AG04450 (cell line): Measurements from ENCODE around the gene SRRM4. TPM values are rescaled to one million over a fixed set of nuclear protein-coding genes. Genes with fewer than 3 reads are reported as not detected.

Experiments
- CTCF ChIA-PET: fragments of 300-600, 350-600 bp; formaldehyde crosslinking; extraction: SDS; loops from one replicate; lab custom pipeline; 2022; ENCODE audit warnings: antibody characterized with exemption, inconsistent platforms; lab: Charles Lee
- POLR2A ChIA-PET: fragments of 350-600 bp; formaldehyde crosslinking; extraction: SDS; loops from one replicate; lab custom pipeline; 2021; ENCODE audit warnings: antibody characterized with exemption, inconsistent platforms; lab: Yijun Ruan, JAX
- DNase-seq: peaks from one replicate; pipeline ENCODE4 v3.0.0-alpha.2; 2011; ENCODE audit warnings: low read depth, low spot score
- H3K27ac ChIP-seq: one replicate; pipeline ENCODE4 v1.5.1; 2012; ENCODE audit warnings: low read depth, low read length, control low read depth
- H3K27me3 ChIP-seq: one replicate; pipeline ENCODE4 v1.6.0; 2012; ENCODE audit warnings: low read length; ENCODE audit not compliant: control insufficient read depth, insufficient read depth
- H3K4me3 ChIP-seq: 2 replicates; pipeline ENCODE4 v1.5.1; 2011; ENCODE audit warnings: mild to moderate bottlenecking, low read depth, low read length, control low read depth
- H3K9me3 ChIP-seq: 2 replicates; pipeline ENCODE4 v1.5.1; 2012; ENCODE audit warnings: low read length; ENCODE audit not compliant: control insufficient read depth, insufficient read depth
- CTCF ChIP-seq: IDR thresholded peaks from 2 replicates; pipeline ENCODE4 v1.5.1; 2011; ENCODE audit warnings: low read depth, low read length, control low read depth, inconsistent platforms
- polyA plus RNA-seq: library from polyadenylated mRNA; depleted of rRNA; stranded (reverse); fragments of >200 nt; gene quantifications from 2 replicates; pipeline ENCODE4 v1.2.3, GENCODE V29; 2011

Gene SRRM4
- polyA plus RNA-seq, 1 experiment, result not detected

- CTCF ChIA-PET, result interaction anchor here (1.1 kb wide), 1 partner anchor 30 kb away, joined by 3 read pairs; no protein-coding TSS in a partner anchor
Observed at GRCh38 chr12:119182701-119183493, 201.6 kb downstream of the SRRM4 start.

GRCh38 chr12:119183942-119184695 lies 202.8 kb downstream of the SRRM4 start:
- no peak for TF ChIP-seq CTCF
- no peaks in the 10 kb centered on the region; the same call in 1 of the 2 replicates for H3K9me3 ChIP-seq
- POLR2A ChIA-PET, result no interaction called here
- H3K4me3 ChIP-seq, result no peak overlapping the region
- H3K27me3 ChIP-seq, result no peaks in the 10 kb centered on the region
- DNase-seq, result no peak
- CTCF ChIA-PET, result interaction anchor here (0.6 kb wide), 1 partner anchor 229 kb away, joined by 4 read pairs; no protein-coding TSS in a partner anchor
- no peak overlapping the region for H3K27ac ChIP-seq

More at GRCh38 chr12:119182701-119183493, 201.6 kb downstream of the SRRM4 start:
- peak overlapping the region; percentile 1 for H3K27ac ChIP-seq
- no peak for TF ChIP-seq CTCF
- POLR2A ChIA-PET, result no interaction called here
- H3K27me3 ChIP-seq, result no peaks in the 10 kb centered on the region
- no peak for DNase-seq
- no peak overlapping the region for H3K4me3 ChIP-seq
- H3K9me3 ChIP-seq, result no peaks in the 10 kb centered on the region; the same call in 1 of the 2 replicates

GRCh38 chr12:119195256-119195655 lies 213.9 kb downstream of the SRRM4 start:
- H3K27me3 ChIP-seq, result no peaks in the 10 kb centered on the region
- no peak overlapping the region for H3K27ac ChIP-seq
- H3K4me3 ChIP-seq, result no peak overlapping the region
- POLR2A ChIA-PET, result no interaction called here
- no peak for TF ChIP-seq CTCF
- CTCF ChIA-PET, result no interaction called here
- no peaks in the 10 kb centered on the region for H3K9me3 ChIP-seq
- DNase-seq, result no peak

DNA sequence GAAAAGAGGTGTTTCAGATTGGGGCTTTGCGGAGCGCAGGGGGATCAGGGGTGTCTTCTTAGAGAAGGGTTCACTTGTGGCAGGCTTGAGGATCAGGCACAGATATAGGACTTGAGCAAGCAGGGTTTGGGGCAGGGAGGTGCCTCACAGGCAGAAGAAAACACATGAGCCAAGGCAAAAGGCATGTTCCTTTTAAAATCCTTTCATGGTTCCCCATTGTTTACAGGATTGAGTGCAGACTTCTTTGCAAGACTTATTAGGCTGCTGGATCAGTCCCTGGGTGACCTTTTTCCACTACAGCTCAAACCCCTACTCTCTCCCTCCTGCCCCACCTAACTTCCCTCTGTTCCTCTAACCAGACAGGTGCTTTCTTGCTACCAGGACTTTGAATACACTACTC lies 217.1 kb downstream of the SRRM4 start:
- ChIA-PET POLR2A (no interaction called here), CTCF (no interaction called here)
- H3K9me3 ChIP-seq, result no peaks in the 10 kb centered on the region

More for the DNA sequence above, 217.1 kb downstream of the SRRM4 start:
- H3K4me3 ChIP-seq, result no peak overlapping the region
- DNase-seq, result no peak
- H3K27ac ChIP-seq, result no peak overlapping the region
- no peaks in the 10 kb centered on the region for H3K27me3 ChIP-seq
- no peak for TF ChIP-seq CTCF
